ENCODE measurements around the gene ARPC4. TPM values are rescaled to one million over a fixed set of nuclear protein-coding genes. Genes with fewer than 3 reads are reported as not detected.
A peak's percentile ranks its signal among the peaks of the same experiment; 100 is the strongest.

ARPC4 gene
- total RNA-seq, 4 donors from 2014 or later, result 96.8 to 147 (median 143) TPM

GRCh38 chr3:9818666-9819335 lies 25.9 kb downstream of the ARPC4 start:
- Histone ChIP-seq H3K4me3 (no peak overlapping the region), H3K9me3 (no peaks in the 10 kb centered on the region), H3K4me1 (peaks cover 0 to 7% of the 10 kb centered on the region in 2 donors), H3K36me3 (no peaks in the 10 kb centered on the region), H3K27me3 (no peaks in the 10 kb centered on the region), H3K27ac (no peak overlapping the region)
- TF ChIP-seq POLR2A (IDR thresholded peaks at IDR 0.05) (no peak), CTCF (IDR thresholded peaks at IDR 0.05 in 4 of 5, conservative IDR thresholded peaks at IDR 0.05 in 1 of 5) (no peak)
- in situ Hi-C loops (cut with MboI; ENCODE audit: low sequenced_read_pairs in 4 of 4) (no loop called here), intact Hi-C loops (cut with DNase I; ENCODE audit: low total_unique reads) (no loop called here)
- DNase-seq (no peak), ATAC-seq (no peak)

- intact Hi-C loops (cut with DNase I; ENCODE audit: low total_unique reads) (no loop called here), in situ Hi-C loops (cut with MboI; ENCODE audit: low sequenced_read_pairs in 4 of 4) (no loop called here)
- no peak for TF ChIP-seq POLR2A (IDR thresholded peaks at IDR 0.05)
- no peak for TF ChIP-seq CTCF (IDR thresholded peaks at IDR 0.05 in 4 of 5, conservative IDR thresholded peaks at IDR 0.05 in 1 of 5)
- H3K4me1 ChIP-seq, result peaks cover 0 to 7% of the 10 kb centered on the region in 2 donors
- ATAC-seq (no peak), DNase-seq (no peak)
- H3K36me3 ChIP-seq, result no peaks in the 10 kb centered on the region
- no peaks in the 10 kb centered on the region for H3K9me3 ChIP-seq
- no peak overlapping the region for H3K4me3 ChIP-seq
- no peaks in the 10 kb centered on the region for H3K27me3 ChIP-seq
- H3K27ac ChIP-seq, result no peak overlapping the region
These were observed 27.7 kb downstream of the ARPC4 start for GRCh38 chr3:9820543-9820942.

- no peak overlapping the region for H3K27ac ChIP-seq
- no peak for ATAC-seq
- in situ Hi-C loops (cut with MboI; ENCODE audit: low sequenced_read_pairs in 4 of 4), result no loop called here
- no peak overlapping the region for H3K4me3 ChIP-seq
- no peaks in the 10 kb centered on the region for H3K36me3 ChIP-seq
- intact Hi-C loops (cut with DNase I; ENCODE audit: low total_unique reads), result no loop called here
- H3K9me3 ChIP-seq, result no peaks in the 10 kb centered on the region
- no peak for TF ChIP-seq POLR2A (IDR thresholded peaks at IDR 0.05)
- TF ChIP-seq CTCF (IDR thresholded peaks at IDR 0.05 in 4 of 5, conservative IDR thresholded peaks at IDR 0.05 in 1 of 5), result peak in 1 of 5 experiments; percentile 17
- no peaks in the 10 kb centered on the region for H3K27me3 ChIP-seq
- no peak for DNase-seq
- H3K4me1 ChIP-seq, result peaks cover 0 to 7% of the 10 kb centered on the region in 2 donors
These were observed 28.1 kb downstream of the ARPC4 start for GRCh38 chr3:9820946-9821345.

GRCh38 chr3:9825451-9826040 lies 32.7 kb downstream of the ARPC4 start:
- in situ Hi-C loops (cut with MboI; ENCODE audit: low sequenced_read_pairs in 4 of 4), result no loop called here
- no peak for ATAC-seq

More at GRCh38 chr3:9825451-9826040, 32.7 kb downstream of the ARPC4 start:
- no peak overlapping the region for H3K4me3 ChIP-seq
- H3K27ac ChIP-seq, result no peak overlapping the region
- H3K4me1 ChIP-seq, result no peaks in the 10 kb centered on the region
- peaks cover 0 to 13% of the 10 kb centered on the region in 2 donors for H3K36me3 ChIP-seq
- intact Hi-C loops (cut with DNase I; ENCODE audit: low total_unique reads), result no loop called here
- no peaks in the 10 kb centered on the region for H3K9me3 ChIP-seq
- no peak for TF ChIP-seq CTCF (IDR thresholded peaks at IDR 0.05 in 4 of 5, conservative IDR thresholded peaks at IDR 0.05 in 1 of 5)
- TF ChIP-seq POLR2A (IDR thresholded peaks at IDR 0.05), result no peak
- DNase-seq, result no peak
- no peaks in the 10 kb centered on the region for H3K27me3 ChIP-seq

Data from gastrocnemius medialis (tissue), 4 donors.